Panc1 (cell line): Measurements from ENCODE around the gene VPS45.
"Not testable (repeated sequence)": the region's sequence is repeated elsewhere in the genome, so short reads cannot be mapped to it uniquely, and the experiment has no call there.

Experiments
- CTCF ChIP-seq: fragments of 450-650 bp; IDR thresholded peaks from 2 replicates; pipeline ENCODE4 v1.5.1; 2017; ENCODE audit warnings: mild to moderate bottlenecking
- POLR2AphosphoS5 ChIP-seq: IDR thresholded peaks from 2 replicates; pipeline ENCODE4 v1.6.1; 2012; ENCODE audit warnings: mild to moderate bottlenecking, low read depth, low read length, moderate library complexity
- REST ChIP-seq, 2 experiments: IDR thresholded peaks; 2 replicates each; pipeline ENCODE4 v1.6.1; 2011 to 2012; ENCODE audit warnings: low read depth in 2 of 2, control low read depth in 1 of 2, low read length in 1 of 2, mild to moderate bottlenecking in 1 of 2, moderate library complexity in 1 of 2; ENCODE audit not compliant: insufficient read depth in 1 of 2
- TCF7L2 ChIP-seq: IDR thresholded peaks from 2 replicates; pipeline ENCODE4 v1.6.1; 2011; ENCODE audit warnings: mild to moderate bottlenecking, low read depth, low read length, inconsistent platforms

- not testable (repeated sequence) for TF ChIP-seq CTCF; POLR2AphosphoS5; REST (IDR thresholded peaks at IDR 0.05; ENCODE audit: insufficient read depth in 1 of 2, low read depth in 2 of 2, low read length in 1 of 2); TCF7L2
Observed at GRCh38 chr1:150055507-150055906, 12.1 kb upstream of the VPS45 start.
